Mammary epithelial cell (primary cell): ENCODE measurements around the gene PPARA.

ENCODE experiments used
- CTCF ChIP-seq, 2 donors: IDR thresholded peaks in 1 of 2; conservative IDR thresholded peaks in 1 of 2; 2 replicates each; pipeline ENCODE4 v1.5.1; 2011 to 2012; ENCODE audit warnings: inconsistent platforms in 2 of 2, low read length in 2 of 2, mild to moderate bottlenecking in 2 of 2, control low read depth in 1 of 2, low read depth in 1 of 2; ENCODE audit not compliant: insufficient read depth in 1 of 2; ENCODE audit errors: extremely low read depth in 1 of 2
- EZH2 ChIP-seq: IDR thresholded peaks from 2 replicates; pipeline ENCODE4 v1.6.1; 2012; ENCODE audit warnings: low read length, inconsistent platforms, borderline replicate concordance

GRCh38 chr22:46262449-46263215, 112.3 kb downstream of the PPARA start:
- TF ChIP-seq CTCF (conservative IDR thresholded peaks at IDR 0.05 in 1 of 2, IDR thresholded peaks at IDR 0.05 in 1 of 2; ENCODE audit: extremely low read depth in 1 of 2, insufficient read depth in 1 of 2, low read depth in 1 of 2, low read length in 2 of 2): no peak
- TF ChIP-seq EZH2: no peak
